A549 (cell line): Measurements from ENCODE around the gene RNF130. TPM values are rescaled to one million over a fixed set of nuclear protein-coding genes. Genes with fewer than 3 reads are reported as not detected.

ENCODE experiments used
- ATAC-seq, 2 experiments: fragments of 200-7000 bp in 1 of 2; fragments of >200 bp in 1 of 2; cut with Nextera tagmentation in 1 of 2; cut with Tn5 transposase in 1 of 2; 3 replicates each; pipeline versions ENCODE4 v1.8.0 to v1.9.1; 2018 to 2020; ENCODE audit warnings: mild to moderate bottlenecking in 1 of 2, moderate library complexity in 1 of 2
- CTCF ChIA-PET: fragments of 300-600 bp; sonication (Branson Sonifier 250); formaldehyde crosslinking; extraction: SDS; loops from one replicate; lab custom pipeline; 2021; ENCODE audit warnings: antibody characterized with exemption, inconsistent platforms; lab: Yijun Ruan, JAX
- POLR2A ChIA-PET: fragments of 350-600 bp; formaldehyde crosslinking; extraction: SDS; loops from one replicate; lab custom pipeline; 2021; ENCODE audit warnings: antibody characterized with exemption, inconsistent platforms; lab: Yijun Ruan, JAX
- DNase-seq, 2 experiments: peaks; one replicate each; pipeline versions ENCODE4 v3.0.0 to v3.0.0-alpha.2; 2011 to 2016; ENCODE audit warnings: low read depth in 1 of 2, low spot score in 1 of 2
- FAIRE-seq: peaks from 2 replicates; lab custom pipeline; 2011; peaks lifted over from hg19 to GRCh38; lab: Jason Lieb, UNC
- H3K27ac ChIP-seq, 2 experiments: fragments of >200 bp; sonication (Bioruptor Twin); formaldehyde crosslinking; 3 replicates each; pipeline ENCODE4 v1.5.1; 2016 to 2017
- H3K4me1 ChIP-seq: fragments of >200 bp; sonication (Bioruptor Twin); formaldehyde crosslinking; 3 replicates; pipeline ENCODE4 v1.6.1; 2016
- H3K4me2 ChIP-seq: fragments of >200 bp; sonication (Bioruptor Twin); formaldehyde crosslinking; 3 replicates; pipeline ENCODE4 v1.6.1; 2016
- H3K4me3 ChIP-seq: fragments of >200 bp; sonication (Bioruptor Twin); formaldehyde crosslinking; 3 replicates; pipeline ENCODE4 v1.5.1; 2016
- H3K9me3 ChIP-seq: fragments of >200 bp; sonication (Bioruptor Twin); formaldehyde crosslinking; 3 replicates; pipeline ENCODE4 v1.6.1; 2016
- BHLHE40 ChIP-seq: IDR thresholded peaks from 2 replicates; pipeline ENCODE4 v1.6.1; 2012; ENCODE audit warnings: low read depth, low read length, inconsistent platforms
- CBX8 ChIP-seq: fragments of 200-600 bp; sonication (generic); IDR thresholded peaks from 2 replicates; pipeline ENCODE4 v1.6.1; 2016
- CHD4 ChIP-seq: fragments of 200-600 bp; sonication (generic); IDR thresholded peaks from 2 replicates; pipeline ENCODE4 v1.6.1; 2016; ENCODE audit warnings: antibody characterized with exemption, mild to moderate bottlenecking, borderline replicate concordance
- CTCF ChIP-seq: fragments of >200 bp; sonication (Bioruptor Twin); formaldehyde crosslinking; IDR thresholded peaks from 3 replicates; pipeline ENCODE4 v1.5.1; 2016
- E2F6 ChIP-seq: IDR thresholded peaks from 2 replicates; pipeline ENCODE4 v1.6.1; 2012; ENCODE audit warnings: low read depth, borderline replicate concordance
- EHMT2 ChIP-seq: fragments of 200-600 bp; sonication (generic); IDR thresholded peaks from 2 replicates; pipeline ENCODE4 v1.6.1; 2016; ENCODE audit warnings: antibody characterized with exemption, low read depth, mild to moderate bottlenecking, moderate library complexity
- ELK1 ChIP-seq: fragments of 150-350 bp; IDR thresholded peaks from 2 replicates; pipeline ENCODE4 v1.6.1; 2014; ENCODE audit warnings: low read depth, mild to moderate bottlenecking, low read length
- EP300 ChIP-seq, 2 experiments: fragments of >200 bp; sonication (Bioruptor Twin); formaldehyde crosslinking; IDR thresholded peaks; 2 replicates in 1 of 2; 3 replicates in 1 of 2; pipeline ENCODE4 v1.6.1; 2016 to 2017
- ESRRA ChIP-seq: fragments of 150-350 bp; IDR thresholded peaks from 2 replicates; pipeline ENCODE4 v1.6.1; 2014; ENCODE audit warnings: mild to moderate bottlenecking, low read length, borderline replicate concordance
- HDAC2 ChIP-seq: fragments of 200-600 bp; sonication (generic); IDR thresholded peaks from 2 replicates; pipeline ENCODE4 v1.6.1; 2016
- HEYL ChIP-seq: fragments of 250-450 bp; sonication (Bioruptor Pico); IDR thresholded peaks from 2 replicates; pipeline ENCODE4 v1.8.0; 2021; ENCODE audit warnings: mild to moderate bottlenecking, moderate library complexity
- HOXB5 ChIP-seq: fragments of 250-450 bp; sonication (Bioruptor Pico); IDR thresholded peaks from 2 replicates; pipeline ENCODE4 v1.5.0; 2020; ENCODE audit warnings: mild to moderate bottlenecking, moderate library complexity
- MAFK ChIP-seq: fragments of 450-650 bp; IDR thresholded peaks from 2 replicates; pipeline ENCODE4 v1.6.1; 2014; ENCODE audit not compliant: partially characterized antibody
- MAX ChIP-seq: IDR thresholded peaks from 2 replicates; pipeline ENCODE4 v1.6.1; 2012
- PBX3 ChIP-seq: IDR thresholded peaks from 2 replicates; pipeline ENCODE4 v1.6.1; 2012
- PHF8 ChIP-seq: fragments of 200-600 bp; sonication (generic); IDR thresholded peaks from 2 replicates; pipeline ENCODE4 v1.6.1; 2016; ENCODE audit warnings: low read depth, mild to moderate bottlenecking, antibody characterized with exemption, moderate library complexity, borderline replicate concordance
- REST ChIP-seq: fragments of 200-600 bp; sonication (generic); IDR thresholded peaks from 2 replicates; pipeline ENCODE4 v1.6.1; 2016; ENCODE audit warnings: antibody characterized with exemption, mild to moderate bottlenecking, moderate library complexity
- SREBF2 ChIP-seq: fragments of 450-650 bp; IDR thresholded peaks from 2 replicates; pipeline ENCODE4 v1.6.1; 2014; ENCODE audit warnings: mild to moderate bottlenecking, moderate library complexity
- ZC3H11A ChIP-seq: fragments of 450-650 bp; IDR thresholded peaks from 2 replicates; pipeline ENCODE4 v1.6.1; 2014; ENCODE audit warnings: antibody characterized with exemption, mild to moderate bottlenecking
- ZNF302 ChIP-seq: fragments of 250-450 bp; sonication (Bioruptor Pico); IDR thresholded peaks from 2 replicates; pipeline ENCODE4 v1.9.0; 2021; ENCODE audit warnings: inconsistent platforms, mild to moderate bottlenecking, moderate library complexity
- ZSCAN20 ChIP-seq: fragments of 250-450 bp; sonication (Bioruptor Pico); IDR thresholded peaks from 2 replicates; pipeline ENCODE4 v1.8.0; 2022; ENCODE audit warnings: mild to moderate bottlenecking, moderate library complexity
- WGBS: methylation state at CpG from one replicate; pipeline ENCODE4 v1.1.6; 2017; ENCODE audit errors: missing lambda C conversion rate; 5-methylcytosine and 5-hydroxymethylcytosine counted together
- polyA plus RNA-seq, 4 experiments: library from polyadenylated mRNA; depleted of rRNA in 3 of 4; stranded (reverse); fragments of >200 nt; fragmentation: RNase III in 1 of 4; extraction: RNeasy Plus Mini Kit Qiagen cat#74134 plus additional on column Dnase treatment in 1 of 4; gene quantifications; 2 replicates in 3 of 4; 3 replicates in 1 of 4; pipeline ENCODE4 v1.2.3, GENCODE V29; 2011 to 2017

The RNF130 gene
- polyA plus RNA-seq, 2 of the 4 experiments (the other 2 are of a cell fraction) = 33.3 to 50.1 TPM

GRCh38 chr5:180079702-180080466 is 8.3 kb upstream of the RNF130 start:
- 47% methylated on average over 14 of the region's 14 CpGs for WGBS
- FAIRE-seq (no peak), ATAC-seq (peak in 1 of 2 experiments; percentile 27; a peak in 1 of 6 replicates), DNase-seq (no peak)
- no peak overlapping the region for H3K4me3 ChIP-seq
- H3K9me3 ChIP-seq = peaks cover 3% of the 10 kb centered on the region; the same call in 1 of the 3 replicates
- POLR2A ChIA-PET = no interaction called here
- H3K4me2 ChIP-seq = no peak overlapping the region
- CTCF ChIA-PET = interaction anchor here (1.1 to 9.1 kb wide), 3 partner anchors 9 to 539 kb away, joined by 3 to 73 read pairs (median 3); no protein-coding TSS in a partner anchor
- no peak overlapping the region for H3K27ac ChIP-seq
- TF ChIP-seq ZC3H11A (no peak), REST (no peak), HDAC2 (no peak), E2F6 (no peak), PHF8 (no peak), EHMT2 (no peak)
- H3K4me1 ChIP-seq = no peaks in the 10 kb centered on the region

- ATAC-seq = no peak
- DNase-seq = no peak
- CTCF ChIA-PET = interaction anchor here (0.6 to 9.1 kb wide), 3 partner anchors 8 to 40 kb away, joined by 3 to 73 read pairs (median 3); no protein-coding TSS in a partner anchor
- no peak overlapping the region for H3K4me2 ChIP-seq
- TF ChIP-seq ESRRA (no peak), CBX8 (no peak)
- TF ChIP-seq, all 56 proteins: peak for 0
- Histone ChIP-seq H3K4me3 (no peak overlapping the region), H3K27ac (no peak overlapping the region), H3K9me3 (peaks cover 3% of the 10 kb centered on the region; the same call in 1 of the 3 replicates), H3K4me1 (no peaks in the 10 kb centered on the region)
- FAIRE-seq = no peak
- WGBS = 45% methylated on average over 9 of the region's 9 CpGs
- POLR2A ChIA-PET = no interaction called here
Measured at GRCh38 chr5:180078348-180078747, 6.8 kb upstream of the RNF130 start.

GRCh38 chr5:180077594-180078284 is 6.2 kb upstream of the RNF130 start:
- ChIA-PET POLR2A (no interaction called here), CTCF (interaction anchor here (0.6 to 9.1 kb wide), 4 partner anchors 13 to 49 kb away, joined by 3 to 73 read pairs (median 3); no protein-coding TSS in a partner anchor)
- TF ChIP-seq CTCF (no peak), CHD4 (no peak), ELK1 (no peak), MAX (no peak), BHLHE40 (no peak), SREBF2 (no peak), ZNF302 (no peak), HEYL (no peak), ZSCAN20 (no peak), PBX3 (no peak), EP300 (IDR thresholded peaks at IDR 0.05) (no peak), MAFK (no peak), HOXB5 (CRISPR knock-in tag) (no peak)

More at GRCh38 chr5:180077594-180078284, 6.2 kb upstream of the RNF130 start:
- Histone ChIP-seq H3K9me3 (peaks cover 6% of the 10 kb centered on the region), H3K4me1 (no peaks in the 10 kb centered on the region), H3K4me3 (no peak overlapping the region), H3K4me2 (no peak overlapping the region), H3K27ac (no peak overlapping the region)
- FAIRE-seq (no peak), DNase-seq (no peak), ATAC-seq (no peak)
- 48% methylated on average over 9 of the region's 9 CpGs for WGBS
